Sigmoid colon (tissue), 4 donors: ENCODE measurements around the gene PRR19.

ENCODE experiments used
- POLR2AphosphoS5 ChIP-seq, 4 donors: sonication (generic); formaldehyde crosslinking; IDR thresholded peaks; one replicate each; pipeline ENCODE4 v1.6.1; 2017; ENCODE audit warnings: antibody characterized with exemption in 4 of 4
- TF ChIP-seq, protein P1 (sequence below), 4 experiments: fragments of 450-650 bp in 3 of 4; fragments of 200-600 bp in 1 of 4; IDR thresholded peaks; one replicate each; pipeline ENCODE4 v1.5.1; 2016 to 2019; ENCODE audit warnings: antibody characterized with exemption in 4 of 4, mild to moderate bottlenecking in 3 of 4, moderate library complexity in 2 of 4

DNA sequence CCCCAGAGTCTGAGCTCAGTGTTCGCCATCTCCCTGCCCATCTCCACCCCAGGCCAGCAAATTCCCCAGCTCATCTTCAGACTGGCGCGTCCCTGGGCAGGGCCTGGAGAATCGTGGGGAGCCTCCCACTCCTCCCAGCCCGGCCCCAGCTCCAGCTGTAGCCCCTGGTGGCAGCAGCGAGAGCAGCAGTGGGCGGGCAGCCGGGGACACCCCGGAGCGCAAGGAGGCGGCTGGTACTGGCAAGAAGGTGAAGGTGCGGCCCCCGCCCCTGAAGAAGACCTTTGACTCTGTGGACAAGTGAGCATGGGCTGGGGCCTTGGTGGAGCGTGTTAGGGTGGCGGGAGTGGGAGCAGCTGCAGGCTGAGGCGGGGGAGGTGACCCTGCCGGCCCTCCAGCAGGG lies 8.4 kb upstream of the PRR19 start:
- TF ChIP-seq, protein P1, sequence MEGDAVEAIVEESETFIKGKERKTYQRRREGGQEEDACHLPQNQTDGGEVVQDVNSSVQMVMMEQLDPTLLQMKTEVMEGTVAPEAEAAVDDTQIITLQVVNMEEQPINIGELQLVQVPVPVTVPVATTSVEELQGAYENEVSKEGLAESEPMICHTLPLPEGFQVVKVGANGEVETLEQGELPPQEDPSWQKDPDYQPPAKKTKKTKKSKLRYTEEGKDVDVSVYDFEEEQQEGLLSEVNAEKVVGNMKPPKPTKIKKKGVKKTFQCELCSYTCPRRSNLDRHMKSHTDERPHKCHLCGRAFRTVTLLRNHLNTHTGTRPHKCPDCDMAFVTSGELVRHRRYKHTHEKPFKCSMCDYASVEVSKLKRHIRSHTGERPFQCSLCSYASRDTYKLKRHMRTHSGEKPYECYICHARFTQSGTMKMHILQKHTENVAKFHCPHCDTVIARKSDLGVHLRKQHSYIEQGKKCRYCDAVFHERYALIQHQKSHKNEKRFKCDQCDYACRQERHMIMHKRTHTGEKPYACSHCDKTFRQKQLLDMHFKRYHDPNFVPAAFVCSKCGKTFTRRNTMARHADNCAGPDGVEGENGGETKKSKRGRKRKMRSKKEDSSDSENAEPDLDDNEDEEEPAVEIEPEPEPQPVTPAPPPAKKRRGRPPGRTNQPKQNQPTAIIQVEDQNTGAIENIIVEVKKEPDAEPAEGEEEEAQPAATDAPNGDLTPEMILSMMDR (IDR thresholded peaks at IDR 0.05), result no peak
- no peak for TF ChIP-seq POLR2AphosphoS5 (IDR thresholded peaks at IDR 0.05)
